PC-3 (cell line): ENCODE data around the gene FRMPD2.

ENCODE experiments used
- CTCF ChIP-seq: fragments of 300-600 bp; sonication (generic); conservative IDR thresholded peaks from 2 replicates; pipeline ENCODE4 v1.5.1; 2017; ENCODE audit warnings: antibody characterized with exemption, low read depth, mild to moderate bottlenecking, low read length
- EZH2 ChIP-seq: fragments of 300-600 bp; sonication (generic); IDR thresholded peaks from one replicate; pipeline ENCODE4 v1.6.1; 2017; ENCODE audit warnings: antibody characterized with exemption, mild to moderate bottlenecking, low read length; ENCODE audit not compliant: unreplicated experiment
- EZH2phosphoT487 ChIP-seq: fragments of 300-600 bp; sonication (generic); IDR thresholded peaks from 2 replicates; pipeline ENCODE4 v1.6.1; 2018; ENCODE audit warnings: mild to moderate bottlenecking, antibody characterized with exemption, low read length, borderline replicate concordance

GRCh38 chr10:48216744-48217143, 57.8 kb downstream of the FRMPD2 start:
- TF ChIP-seq EZH2 (no peak), CTCF (no peak), EZH2phosphoT487 (no peak)
